GM19452 (cell line): ENCODE data around the gene INO80.

Experiments
- ATAC-seq: cut with Tn5 transposase; IDR thresholded peaks from one replicate; pipeline ENCODE4 v1.9.1; 2021; ENCODE audit not compliant: unreplicated experiment

Gene INO80

DNA sequence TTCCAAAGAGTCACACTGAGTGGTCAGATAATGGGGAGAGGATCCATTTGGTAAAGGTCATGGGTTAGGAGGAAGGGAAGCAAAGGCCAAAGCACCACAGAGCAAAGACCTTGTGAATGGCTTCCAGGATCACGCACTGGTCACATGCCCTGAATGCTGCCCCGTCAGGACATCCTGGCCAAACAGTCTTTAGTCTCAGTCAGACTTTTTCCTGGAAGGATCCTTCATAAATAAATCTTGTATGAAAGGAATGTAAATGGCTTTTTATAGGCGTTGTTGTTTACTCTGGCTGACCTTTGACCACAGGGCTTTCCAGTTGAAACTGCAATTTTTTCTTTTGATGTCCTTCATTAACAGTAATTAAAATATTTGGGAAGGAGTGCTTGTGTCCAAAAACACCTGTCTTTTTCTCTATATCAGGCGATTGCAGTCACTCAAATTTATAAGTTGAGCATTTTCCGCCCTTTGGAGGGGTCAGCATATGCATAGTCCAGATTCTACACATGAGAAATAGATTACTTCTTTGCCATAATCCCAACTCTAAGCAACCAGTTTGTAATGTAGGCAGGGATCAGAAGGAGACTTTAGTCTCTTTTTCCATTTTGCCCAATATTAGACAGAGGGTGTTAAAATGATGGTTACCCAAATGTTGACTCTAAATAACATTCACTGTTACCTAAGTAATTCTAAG is 114.4 kb downstream of the INO80 start:
- no peak for ATAC-seq

DNA sequence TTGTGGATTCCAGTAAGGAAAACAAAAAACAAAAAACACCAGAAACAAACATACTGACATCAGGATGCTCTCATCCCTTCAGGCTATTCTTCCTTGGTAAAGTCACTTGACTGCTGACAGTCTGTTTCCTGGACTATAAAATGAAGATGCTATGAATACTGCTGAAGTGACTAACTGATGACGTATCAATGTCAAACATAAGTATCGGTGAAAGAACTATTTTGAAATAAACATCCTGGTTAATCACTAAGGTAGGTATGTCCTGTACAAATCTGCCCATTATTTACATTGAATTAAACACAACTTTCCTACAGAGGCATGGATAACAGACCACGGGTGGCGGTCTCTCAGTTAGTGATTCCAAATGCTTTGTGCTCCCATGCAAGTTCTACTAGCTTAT is 116.9 kb downstream of the INO80 start:
- no peak for ATAC-seq

DNA sequence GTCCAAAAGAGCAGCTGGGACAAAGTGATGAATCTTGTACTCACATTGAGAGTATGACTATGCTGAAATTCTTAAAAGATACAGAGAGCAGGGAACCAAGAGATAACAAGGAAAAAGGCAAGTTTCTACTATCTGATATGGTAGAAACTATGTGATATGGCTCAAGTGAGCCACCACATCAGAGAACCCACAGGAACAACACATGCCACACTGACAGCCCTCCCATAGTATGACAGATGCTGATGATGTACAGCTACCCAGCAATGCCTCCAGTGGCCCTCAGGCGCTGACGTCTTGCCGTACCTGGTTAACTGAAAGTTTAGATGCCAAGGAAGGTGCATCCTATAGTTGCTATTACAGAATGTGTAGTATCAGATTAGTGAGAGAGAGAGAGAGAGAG is 120.4 kb downstream of the INO80 start:
- no peak for ATAC-seq

DNA sequence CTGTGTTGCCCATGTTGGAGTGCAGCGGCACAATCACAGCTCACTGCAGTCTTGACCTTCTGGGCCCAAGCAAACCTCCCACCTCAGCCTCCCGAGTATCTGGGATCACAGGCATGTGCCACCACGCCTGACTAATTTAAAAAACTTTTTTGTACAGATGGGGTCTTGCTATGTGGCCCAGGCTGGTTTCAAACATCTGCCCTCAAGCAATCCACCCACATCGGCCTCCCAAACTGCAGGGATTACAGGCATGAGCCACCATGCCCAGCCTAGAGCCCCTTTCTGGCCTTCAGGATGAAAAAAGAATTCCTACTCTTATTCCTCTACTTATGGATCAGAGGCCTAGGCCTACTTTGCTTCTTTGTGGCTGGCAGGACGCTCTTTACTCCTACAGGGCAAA is 123.3 kb downstream of the INO80 start:
- ATAC-seq = no peak

DNA sequence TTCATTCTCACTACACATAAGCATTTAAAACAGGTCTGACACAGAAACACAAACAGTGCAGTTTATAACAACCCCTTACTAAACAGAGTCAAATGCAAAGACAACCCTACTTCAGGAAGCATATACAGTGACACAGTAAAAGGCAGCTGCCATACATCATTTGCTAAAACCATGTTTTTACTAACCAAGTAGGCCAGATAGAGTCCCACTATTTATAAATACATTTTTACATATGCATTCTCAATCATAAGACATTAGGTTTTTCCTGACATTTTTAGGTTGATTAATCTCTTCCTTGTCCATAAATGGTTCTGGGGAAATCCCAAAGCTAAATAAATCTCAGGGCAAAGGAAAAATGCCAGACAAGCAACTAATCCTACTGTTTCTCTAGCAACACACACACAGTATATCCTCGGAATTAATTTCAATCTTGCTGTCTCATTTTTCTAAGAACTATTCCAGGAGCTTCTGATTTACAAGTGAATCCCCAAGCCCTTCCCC is 123.8 kb downstream of the INO80 start:
- ATAC-seq = no peak

DNA sequence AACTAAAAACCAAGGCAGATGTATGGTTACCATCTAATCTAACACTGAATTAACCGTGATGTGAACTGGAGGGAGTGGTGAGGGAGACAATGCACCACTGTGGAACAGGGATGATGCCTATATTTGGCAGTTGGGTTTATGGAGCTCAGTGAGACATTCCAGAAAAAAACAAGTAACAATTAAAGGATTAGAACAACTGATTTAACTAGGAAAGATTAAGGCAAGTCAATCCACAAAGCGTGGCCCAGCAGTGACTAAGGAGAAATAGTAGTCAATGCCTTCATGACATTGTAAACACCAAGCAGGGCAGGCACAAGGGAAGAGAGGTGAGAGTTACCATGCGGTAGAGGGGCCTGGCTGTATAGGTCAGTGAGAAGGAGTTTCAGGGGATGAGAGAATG is 124.7 kb downstream of the INO80 start:
- no peak for ATAC-seq

DNA sequence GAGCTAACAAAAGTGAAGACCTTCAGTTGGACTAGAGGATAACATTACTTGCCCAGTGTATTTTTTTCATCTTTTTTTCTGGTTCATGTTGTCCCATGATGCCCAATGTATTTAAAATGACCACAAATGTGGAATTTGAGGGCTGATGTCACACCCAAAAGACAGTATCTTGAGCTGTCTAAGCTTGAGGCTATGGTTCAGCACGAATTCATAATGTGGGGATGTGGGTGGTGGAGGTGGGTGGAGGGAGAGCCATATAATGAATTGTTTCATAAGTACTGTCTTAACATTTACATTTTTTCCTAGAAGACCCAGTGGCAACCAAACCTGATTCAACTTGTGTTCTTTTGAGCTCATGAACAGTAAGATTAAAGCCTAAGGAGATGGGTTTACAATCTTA is 125.3 kb downstream of the INO80 start:
- ATAC-seq = no peak

DNA sequence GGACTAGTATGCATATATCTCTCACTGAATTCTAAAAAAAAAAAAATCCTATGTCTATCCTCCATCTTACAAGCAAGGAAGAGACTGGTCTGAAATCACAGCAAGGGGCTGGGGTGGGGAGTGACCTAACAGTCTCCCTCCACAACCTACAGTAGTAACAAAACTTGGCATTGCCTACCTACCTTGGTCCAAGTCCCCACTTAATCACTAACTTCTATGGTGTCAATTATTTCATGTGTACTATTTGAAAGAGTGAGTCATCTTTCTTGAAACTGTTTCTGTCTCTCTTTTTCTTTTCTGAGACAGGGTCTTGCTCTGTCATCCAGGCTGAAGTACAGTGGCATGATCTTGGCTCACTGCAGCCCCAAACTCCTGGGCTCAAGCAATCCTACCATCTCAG is 126.0 kb downstream of the INO80 start:
- ATAC-seq = no peak

DNA sequence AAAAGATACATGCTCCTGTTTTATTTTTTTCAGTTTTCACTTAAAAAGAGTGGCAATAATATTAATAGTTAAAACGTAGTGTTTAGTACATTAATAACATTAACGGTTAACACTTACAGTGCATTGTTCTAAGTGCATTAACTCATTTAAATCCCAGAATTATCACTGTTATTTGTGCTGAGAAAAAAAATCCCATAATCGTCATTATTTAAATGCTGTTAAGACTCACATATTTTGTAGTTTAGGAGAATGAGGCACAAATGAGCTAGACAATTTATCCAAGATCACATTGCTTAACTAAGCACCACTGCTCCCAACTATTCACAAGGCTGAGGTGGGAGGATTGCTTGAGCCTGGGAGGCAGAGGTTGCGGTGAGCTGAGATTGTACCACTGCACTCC is 127.9 kb downstream of the INO80 start:
- ATAC-seq = no peak

DNA sequence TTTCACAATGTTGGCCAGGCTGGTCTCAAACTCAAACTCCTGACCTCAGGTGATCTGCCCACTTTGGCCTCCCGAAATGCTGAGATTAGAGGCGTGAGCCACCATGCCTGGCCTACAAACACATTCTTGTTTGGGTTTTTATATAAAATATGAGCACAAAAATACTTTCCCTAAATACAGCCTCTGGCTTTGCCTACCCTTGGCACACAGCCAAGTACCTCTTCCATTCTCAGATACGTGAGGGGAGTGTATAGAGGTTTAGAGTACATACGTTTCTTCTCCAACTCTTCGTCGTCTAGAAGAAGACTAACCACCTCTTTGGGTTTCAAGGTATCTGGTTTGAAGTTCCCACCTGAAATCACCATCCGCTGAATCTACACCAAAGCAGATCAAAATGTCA is 129.3 kb downstream of the INO80 start:
- no peak for ATAC-seq

DNA sequence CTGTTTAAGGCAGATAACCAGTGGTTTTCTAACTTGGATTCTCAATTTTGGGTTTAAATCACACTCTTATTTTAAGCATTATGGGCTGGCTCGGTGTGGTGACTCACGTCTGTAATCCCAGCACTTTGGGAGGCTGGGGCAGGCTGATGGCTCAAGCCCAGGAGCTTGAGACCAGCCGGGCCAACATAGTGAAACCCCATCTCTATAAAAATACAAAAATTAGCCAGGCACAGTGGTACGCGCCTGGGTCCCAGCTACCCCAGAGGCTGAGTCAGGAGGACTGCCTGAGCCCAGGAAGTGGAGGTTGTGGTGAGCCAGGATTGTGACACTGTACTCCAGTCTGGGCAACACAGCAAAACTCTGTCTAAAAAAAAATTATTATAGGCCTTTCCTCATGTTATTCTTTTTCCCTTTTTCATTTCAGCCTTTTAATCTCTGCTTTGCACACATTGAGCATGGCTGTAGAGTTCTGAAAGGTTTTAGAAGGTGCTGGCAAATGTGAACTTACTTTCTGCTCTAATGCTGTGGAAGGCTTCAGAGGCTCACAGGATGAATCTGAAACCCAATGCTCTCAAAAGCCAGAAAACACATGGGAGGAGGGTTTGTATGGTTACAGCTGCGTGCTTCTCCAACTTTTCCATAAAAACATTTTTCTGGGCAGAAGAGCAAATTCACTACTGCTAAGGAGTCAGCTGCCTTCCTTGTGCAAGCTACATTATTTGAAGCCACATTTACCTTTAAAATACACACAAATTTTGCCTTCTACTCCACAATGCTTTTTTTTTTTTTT is 130.3 kb downstream of the INO80 start:
- ATAC-seq = no peak

DNA sequence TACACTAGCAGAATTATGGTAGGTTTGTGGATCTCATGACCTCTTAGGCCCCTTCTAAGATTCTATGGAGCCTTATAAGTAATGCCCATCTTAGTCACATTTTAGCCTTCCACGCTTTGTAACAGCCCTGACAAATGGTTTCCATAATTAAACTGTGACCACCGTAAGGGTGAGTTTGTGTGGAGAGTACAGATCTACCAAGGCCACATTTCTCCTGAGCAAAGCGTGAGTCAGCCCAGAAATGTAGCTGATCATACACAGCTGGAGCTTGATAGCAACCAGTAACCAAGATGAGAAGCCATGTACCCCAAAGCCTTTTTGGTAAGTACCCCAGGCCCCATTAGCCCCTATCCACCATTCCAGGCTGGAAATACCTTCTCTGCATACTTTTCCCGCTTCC is 131.1 kb downstream of the INO80 start:
- ATAC-seq = no peak

DNA sequence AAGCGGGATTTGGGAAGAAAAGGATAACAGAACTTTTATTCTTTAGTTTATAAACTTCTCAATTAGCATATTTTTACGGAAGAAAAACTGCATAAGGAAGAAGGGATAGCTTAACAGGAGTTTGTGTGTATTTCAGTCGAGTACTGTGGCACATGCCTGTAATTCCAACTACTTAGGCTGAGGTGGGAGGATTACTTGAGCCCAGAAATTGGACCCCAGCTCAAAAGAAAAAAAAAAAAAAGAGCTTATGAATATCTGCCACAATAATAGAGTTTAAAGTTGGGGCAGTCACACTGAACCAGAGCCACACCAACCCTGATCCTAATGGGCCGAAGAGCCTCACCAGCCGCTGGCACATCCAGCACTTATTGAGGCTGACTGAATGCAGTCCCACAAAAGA is 131.7 kb downstream of the INO80 start:
- no peak for ATAC-seq

DNA sequence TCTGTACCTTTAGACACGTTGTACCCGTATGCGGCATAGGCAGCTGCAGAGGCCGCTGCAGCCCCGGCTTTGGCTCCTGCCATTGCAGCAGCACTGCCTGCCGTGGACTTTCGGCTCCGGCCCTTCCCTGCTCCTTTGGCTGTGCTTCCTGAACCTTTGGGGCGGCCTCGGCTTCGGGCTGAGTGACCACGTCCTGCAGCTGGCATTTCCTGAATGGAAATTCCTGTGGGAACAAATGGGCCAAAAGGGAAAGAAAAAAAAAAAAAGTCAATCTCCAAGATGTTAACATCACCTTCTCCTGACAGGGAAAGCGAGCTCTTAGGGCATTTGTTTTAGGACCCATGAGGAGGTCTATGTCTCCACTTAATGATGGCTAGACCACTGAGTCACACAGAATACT is 133.2 kb downstream of the INO80 start:
- ATAC-seq = no peak

DNA sequence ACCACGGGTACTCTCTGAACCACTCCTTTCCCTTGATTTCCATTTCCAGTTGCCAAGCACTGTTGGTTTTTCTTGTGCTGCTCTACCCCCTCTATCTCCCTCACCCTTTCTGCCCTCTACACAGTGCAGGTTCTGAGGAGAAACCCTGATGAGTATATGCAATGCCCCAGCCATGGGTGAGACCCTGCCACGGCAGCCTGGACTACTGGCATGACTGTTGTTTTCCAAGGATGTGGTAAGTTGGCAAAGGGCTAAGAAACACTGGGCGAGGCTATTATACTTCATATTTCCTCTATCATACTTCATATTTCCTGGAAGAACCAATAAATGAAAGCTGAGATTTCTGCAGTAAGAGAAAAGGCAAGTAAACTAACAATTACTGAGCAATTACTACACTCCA is 134.9 kb downstream of the INO80 start:
- ATAC-seq = no peak

DNA sequence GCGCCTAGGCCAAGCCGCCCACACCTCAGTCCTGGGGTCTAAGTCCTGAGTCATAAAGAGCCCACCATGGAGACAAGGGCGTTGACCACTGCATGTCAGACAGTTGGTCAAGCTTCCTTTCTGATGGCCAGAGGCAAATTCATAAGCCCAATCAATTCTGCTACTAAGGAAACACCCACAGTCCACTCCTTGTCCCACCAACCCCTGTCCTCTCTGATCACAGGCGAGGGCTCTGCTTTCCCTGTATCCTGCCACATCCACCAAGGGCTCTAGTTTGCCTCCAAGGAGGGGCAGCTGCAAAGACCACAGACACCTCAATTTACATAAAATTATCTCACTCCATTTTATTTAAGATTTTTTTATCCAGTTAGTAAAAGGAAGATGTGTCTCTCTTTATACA is 137.5 kb downstream of the INO80 start:
- ATAC-seq = no peak

DNA sequence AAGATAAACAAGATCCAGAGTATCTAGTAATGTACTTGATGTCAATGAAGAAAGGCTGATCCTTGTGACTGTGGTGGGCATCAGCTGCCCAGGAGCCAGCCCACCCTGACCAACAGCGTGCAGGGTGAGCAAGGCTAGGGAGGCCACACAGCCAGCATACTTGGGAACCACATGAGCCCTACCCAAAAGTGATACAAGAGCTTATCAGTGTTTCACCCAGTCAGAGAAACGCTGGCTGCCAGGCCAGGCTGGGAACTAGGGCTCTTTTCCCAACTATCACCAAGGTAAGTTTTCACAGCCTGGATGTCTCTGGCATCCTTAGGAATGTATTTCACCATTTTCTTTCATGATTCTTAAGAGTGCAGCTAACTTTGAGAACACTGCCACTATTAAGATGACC is 137.9 kb downstream of the INO80 start:
- ATAC-seq = no peak

DNA sequence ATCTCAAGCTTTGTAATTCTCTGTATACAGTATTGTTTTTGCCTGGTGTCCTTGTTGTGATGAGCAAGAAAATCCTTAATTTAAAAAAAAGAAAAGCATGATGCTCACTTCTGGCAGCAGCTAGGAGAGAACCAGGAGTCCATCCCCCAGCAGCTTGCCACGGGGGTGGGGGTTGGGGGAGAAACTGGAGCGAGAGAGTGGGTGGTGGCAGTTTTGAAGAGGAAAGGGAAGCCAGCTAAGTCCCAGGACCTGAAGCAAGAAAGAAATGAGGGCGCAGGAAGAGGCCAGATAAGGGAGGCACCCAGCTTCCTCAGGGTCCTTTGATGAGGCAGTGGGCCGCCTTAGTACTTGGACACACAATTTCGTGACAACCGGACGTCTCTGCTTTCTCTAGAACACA is 139.3 kb downstream of the INO80 start:
- ATAC-seq = no peak

DNA sequence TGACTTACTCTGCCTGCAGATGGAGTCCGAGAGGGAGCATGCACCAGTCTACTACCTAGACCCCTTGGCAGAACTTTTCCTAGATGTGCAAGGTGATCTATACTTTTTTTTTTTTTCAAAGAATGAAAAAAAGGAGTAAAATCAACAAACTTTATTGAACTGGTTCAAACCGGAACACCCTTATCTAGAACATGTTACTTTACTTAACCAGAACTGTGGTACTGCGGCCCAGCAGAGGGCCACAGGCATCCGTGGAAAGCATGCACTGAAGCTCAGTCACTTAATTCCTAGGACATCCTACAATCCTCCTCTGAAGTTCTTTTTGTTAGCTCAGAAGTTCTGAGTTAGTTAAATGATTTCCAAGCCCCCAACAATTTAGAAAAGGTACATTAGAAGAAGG is 141.2 kb downstream of the INO80 start:
- ATAC-seq = no peak

DNA sequence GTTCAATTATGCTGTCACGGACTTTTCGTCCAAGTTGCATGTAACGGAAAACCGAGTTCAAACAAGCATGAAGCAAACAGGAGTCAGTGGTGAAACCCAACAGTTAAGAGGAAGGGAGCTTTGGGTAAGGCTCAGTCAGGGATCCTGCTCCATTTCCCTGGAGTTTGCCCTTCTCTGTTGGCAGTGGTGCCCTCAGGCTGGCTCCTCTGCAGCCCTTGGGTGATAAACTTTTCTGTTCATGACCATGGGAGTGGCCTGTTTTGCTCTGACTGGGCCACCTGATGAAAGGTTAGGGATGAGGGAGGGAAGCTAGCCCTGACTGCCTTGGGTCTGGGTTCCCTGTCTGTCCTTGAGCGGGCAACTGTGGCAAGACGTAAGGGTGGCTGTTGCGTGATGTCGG is 146.7 kb downstream of the INO80 start:
- ATAC-seq = no peak

DNA sequence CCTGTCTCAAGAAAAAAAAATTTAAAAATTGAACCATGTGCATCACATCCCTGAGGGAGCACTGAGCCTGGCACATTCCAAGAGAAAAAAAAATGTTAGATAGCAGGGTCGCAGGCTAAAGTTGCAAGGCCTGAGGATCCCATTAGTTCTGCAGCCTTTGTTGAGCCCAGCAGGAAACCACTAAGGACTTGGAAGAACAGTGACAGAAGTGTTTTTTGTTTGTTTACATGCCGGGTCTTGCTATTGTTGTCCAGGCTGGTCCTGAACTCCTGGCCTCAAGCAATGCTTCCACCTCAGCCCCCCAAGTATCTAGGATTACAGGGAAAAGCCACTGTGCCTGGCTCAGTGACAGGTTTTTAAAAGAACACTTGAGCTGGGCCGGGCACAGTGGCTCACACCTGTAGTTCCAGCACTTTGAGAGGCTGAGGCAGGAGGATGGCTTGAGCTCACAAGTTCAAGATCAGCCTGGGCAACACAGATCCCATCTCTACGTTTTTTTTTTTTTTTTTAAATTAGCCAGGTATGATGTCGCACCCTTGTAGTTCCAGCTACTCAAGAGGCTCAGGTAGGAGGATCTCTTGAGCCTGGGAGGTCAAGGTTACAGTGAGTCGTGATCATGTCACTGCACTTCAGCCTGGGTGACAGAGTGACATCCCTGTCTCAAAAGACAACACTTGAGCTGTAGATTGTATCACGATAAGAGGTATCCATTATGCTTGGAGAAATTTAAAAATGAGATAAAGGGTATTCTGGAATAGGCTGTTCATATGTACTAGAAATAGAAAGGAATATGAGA is 147.6 kb downstream of the INO80 start:
- ATAC-seq = no peak

DNA sequence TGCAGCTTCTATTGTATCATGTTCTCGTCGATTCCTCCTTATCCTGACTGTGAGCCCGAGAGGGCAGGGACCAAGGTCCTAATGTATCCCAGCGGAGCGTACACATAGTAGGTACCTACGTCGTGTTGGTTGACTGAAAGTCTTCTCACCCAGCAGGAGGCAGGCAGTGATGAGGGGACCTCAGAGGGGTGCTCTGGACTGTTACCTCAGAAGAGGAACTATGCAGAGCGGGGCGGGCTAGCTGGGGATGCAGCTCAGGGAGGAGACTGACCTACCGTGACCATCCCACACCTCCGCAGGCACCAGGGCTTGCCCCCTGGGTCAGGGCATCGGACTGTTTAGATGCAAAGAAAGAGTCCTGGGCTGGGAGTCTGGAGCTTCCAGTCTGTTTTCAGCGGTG is 151.4 kb downstream of the INO80 start:
- ATAC-seq = no peak
